B cell (primary cell): Measurements from ENCODE around the gene SLC22A6. TPM values are rescaled to one million over a fixed set of nuclear protein-coding genes. Genes with fewer than 3 reads are reported as not detected.

ENCODE experiments used
- ATAC-seq: fragments of 200-7000 bp; cut with Tn5 transposase; one replicate; pipeline ENCODE4 v1.10.0; 2021; ENCODE audit warnings: low read depth, mild to moderate bottlenecking, moderate number of reproducible peaks, moderate library complexity
- CTCF ChIA-PET: fragments of 350-600 bp; sonication (Branson Sonifier 250); formaldehyde crosslinking; loops from one replicate; lab custom pipeline; 2021; ENCODE audit warnings: antibody characterized with exemption, inconsistent platforms; lab: Charles Lee
- POLR2A ChIA-PET: fragments of 350-600 bp; sonication (Branson Sonifier 250); formaldehyde crosslinking; loops from one replicate; lab custom pipeline; 2021; ENCODE audit warnings: antibody characterized with exemption; lab: Charles Lee
- DNase-seq: peaks from one replicate; pipeline ENCODE4 v3.0.0; 2013
- H2AFZ ChIP-seq: 2 replicates; pipeline ENCODE4 v1.6.1; 2012; ENCODE audit warnings: mild to moderate bottlenecking, low read depth, low read length; ENCODE audit not compliant: insufficient read depth, poor library complexity, severe bottlenecking
- H3K27ac ChIP-seq, 2 donors: 1 replicate in 1 of 2; 2 replicates in 1 of 2; pipeline ENCODE4 v1.5.1; 2012 to 2013; ENCODE audit warnings: low read length in 2 of 2, mild to moderate bottlenecking in 2 of 2, moderate library complexity in 1 of 2
- H3K27me3 ChIP-seq, 4 experiments: fragments of 200-600 bp in 1 of 4; sonication (generic) in 1 of 4; replicated peaks in 1 of 4; 1 replicate in 2 of 4; 2 replicates in 2 of 4; pipeline versions ENCODE4 v1.6.1 to v1.7.0; 2013 to 2016; ENCODE audit warnings: low read length in 3 of 4, mild to moderate bottlenecking in 2 of 4, mixed read lengths in 1 of 4, moderate library complexity in 1 of 4; ENCODE audit not compliant: insufficient read depth in 4 of 4, control insufficient read depth in 3 of 4; ENCODE audit errors: control extremely low read depth in 1 of 4
- H3K36me3 ChIP-seq, 2 experiments: replicated peaks in 1 of 2; 1 replicate in 1 of 2; 2 replicates in 1 of 2; pipeline versions ENCODE4 v1.6.1 to v1.7.1; 2013; ENCODE audit warnings: low read length in 1 of 2; ENCODE audit not compliant: insufficient read depth in 2 of 2, control insufficient read depth in 1 of 2; ENCODE audit errors: control extremely low read depth in 1 of 2, extremely low read depth in 1 of 2
- H3K4me1 ChIP-seq, 2 donors: fragments of 200-600 bp in 1 of 2; sonication (generic) in 1 of 2; 1 replicate in 1 of 2; 2 replicates in 1 of 2; pipeline versions ENCODE4 v1.5.1 to v1.6.1; 2013 to 2017; ENCODE audit warnings: low read length in 2 of 2; ENCODE audit not compliant: control insufficient read depth in 2 of 2, insufficient read depth in 2 of 2
- H3K4me2 ChIP-seq: replicated peaks from 2 replicates; pipeline ENCODE3; 2012; ENCODE audit warnings: mild to moderate bottlenecking, low read depth, low read length; ENCODE audit not compliant: poor library complexity, severe bottlenecking
- H3K4me3 ChIP-seq, 5 experiments: fragments of 200-600 bp in 1 of 5; sonication (generic) in 1 of 5; 1 replicate in 3 of 5; 2 replicates in 2 of 5; pipeline versions ENCODE4 v1.5.1 to v1.7.0; 2011 to 2016; ENCODE audit warnings: low read length in 4 of 5, mild to moderate bottlenecking in 4 of 5, low read depth in 2 of 5, control low read depth in 1 of 5, moderate library complexity in 1 of 5; ENCODE audit not compliant: insufficient read depth in 1 of 5; ENCODE audit errors: control extremely low read depth in 1 of 5, extremely low read depth in 1 of 5
- H3K79me2 ChIP-seq: fragments of 200-600 bp; sonication (generic); one replicate; pipeline ENCODE4 v1.6.0; 2016; ENCODE audit warnings: low read length; ENCODE audit not compliant: control insufficient read depth, insufficient read depth
- H3K9ac ChIP-seq: fragments of 200-600 bp; sonication (generic); 2 replicates; pipeline ENCODE4 v1.6.1; 2017; ENCODE audit warnings: mild to moderate bottlenecking, low read length, moderate library complexity
- H3K9me3 ChIP-seq, 3 donors: one replicate each; pipeline versions ENCODE4 v1.6.1 to v1.7.1; 2013; ENCODE audit warnings: low read length in 2 of 3; ENCODE audit not compliant: control insufficient read depth in 2 of 3, insufficient read depth in 1 of 3; ENCODE audit errors: control extremely low read depth in 1 of 3
- H4K20me1 ChIP-seq: 2 replicates; pipeline ENCODE4 v1.6.0; 2012; ENCODE audit warnings: mild to moderate bottlenecking, low read length; ENCODE audit not compliant: insufficient read depth, control insufficient read depth, poor library complexity, severe bottlenecking
- H3K27ac Mint-ChIP-seq: one replicate; pipeline ENCODE4 v1.8.0; 2021; ENCODE audit warnings: mixed read lengths
- H3K27me3 Mint-ChIP-seq: one replicate; pipeline ENCODE4 v1.8.0; 2021; ENCODE audit warnings: mixed read lengths
- H3K4me1 Mint-ChIP-seq: one replicate; pipeline ENCODE4 v1.8.0; 2021; ENCODE audit warnings: mixed read lengths
- H3K4me3 Mint-ChIP-seq: one replicate; pipeline ENCODE4 v1.8.0; 2021; ENCODE audit warnings: mixed read lengths
- H3K9me3 Mint-ChIP-seq: one replicate; pipeline ENCODE4 v1.8.0; 2022; ENCODE audit warnings: mixed read lengths; ENCODE audit not compliant: insufficient read depth
- EZH2 ChIP-seq: IDR thresholded peaks from 2 replicates; pipeline ENCODE4 v1.6.1; 2012; ENCODE audit warnings: borderline replicate concordance, low read depth, mild to moderate bottlenecking, moderate library complexity, low read length; ENCODE audit not compliant: insufficient read depth, poor library complexity, severe bottlenecking
- WGBS: methylation state at CpG from one replicate; pipeline ENCODE4 v1.1.5; 2013; ENCODE audit warnings: missing lambda C conversion rate; ENCODE audit not compliant: insufficient coverage; 5-methylcytosine and 5-hydroxymethylcytosine counted together
- intact Hi-C: fragments of 100-400 bp; cut with micrococcal nuclease; formaldehyde crosslinking; loops from one replicate; pipeline ENCODE4 v1.10.0; 2022
- polyA plus RNA-seq: library from polyadenylated mRNA; depleted of rRNA; stranded (reverse); fragments of >200 nt; gene quantifications from 2 replicates; pipeline ENCODE4 v1.2.3, GENCODE V29; 2012
- total RNA-seq, 2 donors: library from RNA; stranded (reverse); fragments of 120-200 nt in 1 of 2; gene quantifications; 1 replicate in 1 of 2; 2 replicates in 1 of 2; pipeline versions ENCODE4 v1.2.3 to v1.2.4, GENCODE V29; 2013 to 2022
- TF ChIP-seq, protein P1 (sequence below): fragments of 200-600 bp; IDR thresholded peaks from one replicate; pipeline ENCODE4 v1.8.0; 2022; ENCODE audit warnings: antibody characterized with exemption, mild to moderate bottlenecking

The SLC22A6 gene
- total and polyA plus RNA-seq, 2 donors (not counting 1 experiment from before 2014, with no cell fraction given) = not detected

DNA sequence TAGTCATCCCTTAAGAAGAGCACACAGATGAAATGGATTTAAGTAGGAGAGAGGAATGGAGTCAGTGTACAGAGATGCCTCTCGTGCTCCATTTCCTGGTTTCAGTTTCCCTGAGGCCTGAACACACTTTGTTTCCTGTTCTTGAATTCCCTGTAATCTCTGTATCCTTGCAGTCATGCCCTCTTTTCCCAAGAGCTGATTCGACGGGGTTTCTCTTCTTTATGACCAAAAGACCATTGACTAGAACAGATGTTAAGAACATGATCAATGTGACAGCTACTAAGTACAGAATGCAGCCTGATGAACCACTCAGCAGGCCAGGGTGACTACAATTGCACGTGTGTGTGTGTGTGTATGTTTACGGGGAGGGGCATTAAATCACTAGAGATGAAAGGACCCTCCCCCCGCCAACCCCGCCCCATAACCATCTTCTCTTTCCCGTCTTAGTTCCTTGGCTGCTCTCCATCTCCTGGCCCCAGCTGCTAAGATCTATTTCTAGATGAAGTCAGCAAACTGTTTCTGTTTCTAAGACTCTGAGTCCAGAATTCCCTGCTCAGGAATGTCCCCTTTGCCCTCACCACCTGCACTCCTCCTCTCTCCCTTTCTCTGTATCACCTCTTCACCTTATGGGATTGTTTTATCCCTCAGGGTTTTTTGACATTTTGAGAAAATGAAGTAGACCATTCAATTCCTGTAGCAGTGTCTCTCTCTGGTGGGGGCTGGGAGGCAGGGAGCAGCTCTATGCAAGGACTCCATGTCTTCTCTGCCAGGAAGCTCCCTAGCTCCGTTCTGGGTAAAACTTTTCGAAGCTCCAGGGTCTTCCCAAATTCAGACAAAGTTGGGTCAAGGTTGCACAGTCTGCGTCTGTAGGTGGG lies 26.0 kb downstream of the SLC22A6 start:
- Histone ChIP-seq H4K20me1 (no peaks in the 10 kb centered on the region), H3K9ac (no peak overlapping the region), H3K36me3 (no peaks in the 10 kb centered on the region), H2AFZ (no peak overlapping the region), H3K27ac (no peak overlapping the region), H3K4me3 (no peak overlapping the region), H3K4me2 (no peak overlapping the region), H3K79me2 (no peaks in the 10 kb centered on the region), H3K9me3 (no peaks in the 10 kb centered on the region), H3K4me1 (no peaks in the 10 kb centered on the region), H3K27me3 (peaks cover 0 to 7% (median 0%) of the 10 kb centered on the region in 4 experiments)
- Mint-ChIP-seq H3K27me3 (peaks cover 32% of the 10 kb centered on the region), H3K9me3 (no peaks in the 10 kb centered on the region), H3K27ac (no peak overlapping the region), H3K4me1 (no peaks in the 10 kb centered on the region), H3K4me3 (no peak overlapping the region)
- WGBS = 55% methylated on average over 8 of the region's 11 CpGs
- CTCF ChIA-PET = interaction anchor here (0.5 kb wide), 1 partner anchor 73 kb away, joined by 3 read pairs; no protein-coding TSS in a partner anchor
- intact Hi-C loops = no loop called here
- ATAC-seq (no peak), DNase-seq (no peak)
- POLR2A ChIA-PET = interaction anchor here (0.6 kb wide), 1 partner anchor 408 kb away, joined by 3 read pairs; no protein-coding TSS in a partner anchor
- no peak for TF ChIP-seq EZH2
- TF ChIP-seq, protein P1, sequence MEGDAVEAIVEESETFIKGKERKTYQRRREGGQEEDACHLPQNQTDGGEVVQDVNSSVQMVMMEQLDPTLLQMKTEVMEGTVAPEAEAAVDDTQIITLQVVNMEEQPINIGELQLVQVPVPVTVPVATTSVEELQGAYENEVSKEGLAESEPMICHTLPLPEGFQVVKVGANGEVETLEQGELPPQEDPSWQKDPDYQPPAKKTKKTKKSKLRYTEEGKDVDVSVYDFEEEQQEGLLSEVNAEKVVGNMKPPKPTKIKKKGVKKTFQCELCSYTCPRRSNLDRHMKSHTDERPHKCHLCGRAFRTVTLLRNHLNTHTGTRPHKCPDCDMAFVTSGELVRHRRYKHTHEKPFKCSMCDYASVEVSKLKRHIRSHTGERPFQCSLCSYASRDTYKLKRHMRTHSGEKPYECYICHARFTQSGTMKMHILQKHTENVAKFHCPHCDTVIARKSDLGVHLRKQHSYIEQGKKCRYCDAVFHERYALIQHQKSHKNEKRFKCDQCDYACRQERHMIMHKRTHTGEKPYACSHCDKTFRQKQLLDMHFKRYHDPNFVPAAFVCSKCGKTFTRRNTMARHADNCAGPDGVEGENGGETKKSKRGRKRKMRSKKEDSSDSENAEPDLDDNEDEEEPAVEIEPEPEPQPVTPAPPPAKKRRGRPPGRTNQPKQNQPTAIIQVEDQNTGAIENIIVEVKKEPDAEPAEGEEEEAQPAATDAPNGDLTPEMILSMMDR = no peak

DNA sequence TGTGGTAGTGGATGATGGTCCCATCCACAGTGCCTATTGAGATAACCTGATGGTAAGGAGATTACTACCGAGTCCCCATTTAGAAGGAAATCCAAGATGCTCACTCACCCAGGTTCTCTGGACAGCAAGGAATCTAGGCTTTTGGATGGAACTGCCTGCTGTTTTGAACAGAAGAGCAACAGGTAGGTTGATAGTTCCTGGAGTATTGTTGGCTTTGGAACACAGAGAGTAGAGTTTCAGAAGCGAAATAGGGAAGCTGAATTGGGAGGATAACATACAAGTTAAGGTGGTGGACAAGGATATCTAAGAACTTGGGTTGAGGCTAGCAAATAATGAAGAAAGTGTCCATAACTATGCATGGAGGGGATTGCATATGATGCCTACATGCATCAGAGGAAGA lies 27.6 kb downstream of the SLC22A6 start:
- Histone ChIP-seq H3K36me3 (no peaks in the 10 kb centered on the region), H3K4me2 (no peak overlapping the region), H3K4me3 (no peak overlapping the region), H3K27me3 (peaks cover 0 to 7% (median 0%) of the 10 kb centered on the region in 4 experiments), H2AFZ (no peak overlapping the region), H3K27ac (no peak overlapping the region), H3K79me2 (no peaks in the 10 kb centered on the region), H3K9ac (no peak overlapping the region), H3K4me1 (no peaks in the 10 kb centered on the region), H4K20me1 (no peaks in the 10 kb centered on the region), H3K9me3 (no peaks in the 10 kb centered on the region)
- no peak overlapping the region for H3K27ac Mint-ChIP-seq
- TF ChIP-seq, protein P1 = no peak
- TF ChIP-seq EZH2 = no peak
- ATAC-seq = no peak
- ChIA-PET CTCF (no interaction called here), POLR2A (no interaction called here)
- intact Hi-C loops = no loop called here
- H3K4me3 Mint-ChIP-seq = no peak overlapping the region
- WGBS = 97% methylated on average over 2 of the region's 2 CpGs
- no peaks in the 10 kb centered on the region for H3K9me3 Mint-ChIP-seq
- H3K4me1 Mint-ChIP-seq = no peaks in the 10 kb centered on the region
- peaks cover 32% of the 10 kb centered on the region for H3K27me3 Mint-ChIP-seq
- DNase-seq = no peak
